ENCODE data around the gene CTBP1.

The CTBP1 gene

GRCh38 chr4:1208266-1208961, 40.5 kb downstream of the CTBP1 start:
- FAIRE-seq: no peak

- FAIRE-seq: no peak
Observed at GRCh38 chr4:1207603-1208265, 41.2 kb downstream of the CTBP1 start.

- no peak for FAIRE-seq
Observed at GRCh38 chr4:1207157-1207470, 41.8 kb downstream of the CTBP1 start.

GRCh38 chr4:1206299-1207156, 42.4 kb downstream of the CTBP1 start:
- FAIRE-seq: no peak

GRCh38 chr4:1205586-1206298, 43.2 kb downstream of the CTBP1 start:
- FAIRE-seq: no peak

GRCh38 chr4:1204828-1205585, 43.9 kb downstream of the CTBP1 start:
- no peak for FAIRE-seq

GRCh38 chr4:1204286-1204827, 44.6 kb downstream of the CTBP1 start:
- no peak for FAIRE-seq

- FAIRE-seq: no peak
Observed at GRCh38 chr4:1203026-1203616, 45.8 kb downstream of the CTBP1 start.

GRCh38 chr4:1202526-1203011, 46.4 kb downstream of the CTBP1 start:
- FAIRE-seq: no peak

GRCh38 chr4:1201851-1202525, 46.9 kb downstream of the CTBP1 start:
- no peak for FAIRE-seq

GRCh38 chr4:1200425-1201035, 48.4 kb downstream of the CTBP1 start:
- FAIRE-seq: no peak

- no peak for FAIRE-seq
Observed at GRCh38 chr4:1199556-1200331, 49.2 kb downstream of the CTBP1 start.

GRCh38 chr4:1198098-1198844, 50.7 kb downstream of the CTBP1 start:
- no peak for FAIRE-seq

GRCh38 chr4:1196421-1197183, 52.3 kb downstream of the CTBP1 start:
- FAIRE-seq: no peak

- FAIRE-seq: no peak
Observed at GRCh38 chr4:1195891-1196401, 53.0 kb downstream of the CTBP1 start.

GRCh38 chr4:1195109-1195671, 53.7 kb downstream of the CTBP1 start:
- FAIRE-seq: no peak

All from islet of Langerhans (tissue), 1 donor.